ENCODE measurements around the gene MB.
A peak's percentile ranks its signal among the peaks of the same experiment; 100 is the strongest.

The MB gene

DNA sequence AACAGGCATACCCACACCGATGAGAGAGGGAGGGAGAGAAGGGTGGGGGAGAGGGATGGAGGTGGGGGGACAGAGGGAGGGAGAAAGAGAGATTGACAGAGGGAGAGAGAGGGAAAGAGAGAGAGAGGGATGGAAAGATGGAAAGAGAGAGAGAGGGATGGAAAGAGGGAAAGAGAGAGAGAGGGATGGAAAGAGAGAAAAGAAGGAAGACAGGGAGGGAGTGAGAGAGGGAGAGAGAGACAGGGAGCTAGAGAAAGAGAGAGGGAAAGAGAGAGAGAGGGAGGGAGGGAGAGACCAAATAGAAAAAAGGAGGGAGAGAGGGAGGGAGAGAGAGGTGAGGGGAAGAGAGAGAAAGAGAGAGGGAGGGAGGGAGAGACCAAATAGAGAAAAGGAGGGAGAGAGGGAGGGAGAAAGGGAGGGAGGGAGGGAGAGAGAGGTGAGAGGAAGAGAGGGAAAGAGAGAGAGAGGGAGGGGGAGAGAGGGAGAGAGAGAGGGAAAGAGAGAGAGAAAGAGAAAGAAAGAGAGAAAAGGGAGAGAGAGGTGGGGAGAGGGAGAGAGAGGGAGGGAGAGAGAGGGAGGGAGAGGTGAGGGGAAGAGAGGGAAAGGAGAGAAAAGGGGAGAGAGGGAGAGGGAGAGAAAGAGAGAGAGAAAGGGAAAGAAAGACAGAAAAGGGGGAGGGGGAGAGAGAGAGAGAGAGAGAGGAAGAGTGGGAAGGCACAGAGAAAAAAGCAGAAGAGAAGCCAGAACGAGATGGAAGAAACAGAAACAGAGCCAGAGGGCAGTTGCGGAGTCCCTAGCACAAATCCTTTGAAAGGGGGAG is 23.8 kb downstream of the MB start:
- no peak for DNase-seq

DNA sequence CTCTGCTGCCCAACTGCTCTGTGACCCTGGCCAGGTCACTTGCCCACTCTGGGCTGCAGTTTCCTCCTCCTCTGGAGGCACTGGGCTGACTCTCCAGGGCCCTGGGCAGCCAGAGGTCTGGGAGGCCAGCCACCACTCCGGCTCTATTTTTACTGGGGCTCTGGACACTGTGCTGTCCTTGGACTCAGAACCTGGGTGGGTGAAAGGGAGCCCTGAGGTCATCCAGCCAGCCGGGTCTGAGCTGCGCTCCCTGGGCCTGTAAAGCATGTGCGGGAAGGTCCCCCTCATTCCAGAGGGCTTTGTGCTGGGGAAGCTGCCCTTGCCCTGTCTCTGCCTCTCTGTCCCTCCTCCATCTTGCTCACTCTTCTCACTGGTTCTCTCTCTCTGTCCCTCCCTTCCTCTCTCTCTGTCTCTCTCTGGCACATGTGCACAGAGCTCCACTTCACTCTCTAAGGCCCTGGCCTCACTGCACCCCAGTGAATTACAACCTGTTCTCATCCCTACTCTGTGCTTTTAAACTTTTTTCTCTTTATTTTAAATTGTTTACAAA is 24.6 kb downstream of the MB start:
- DNase-seq = no peak

DNA sequence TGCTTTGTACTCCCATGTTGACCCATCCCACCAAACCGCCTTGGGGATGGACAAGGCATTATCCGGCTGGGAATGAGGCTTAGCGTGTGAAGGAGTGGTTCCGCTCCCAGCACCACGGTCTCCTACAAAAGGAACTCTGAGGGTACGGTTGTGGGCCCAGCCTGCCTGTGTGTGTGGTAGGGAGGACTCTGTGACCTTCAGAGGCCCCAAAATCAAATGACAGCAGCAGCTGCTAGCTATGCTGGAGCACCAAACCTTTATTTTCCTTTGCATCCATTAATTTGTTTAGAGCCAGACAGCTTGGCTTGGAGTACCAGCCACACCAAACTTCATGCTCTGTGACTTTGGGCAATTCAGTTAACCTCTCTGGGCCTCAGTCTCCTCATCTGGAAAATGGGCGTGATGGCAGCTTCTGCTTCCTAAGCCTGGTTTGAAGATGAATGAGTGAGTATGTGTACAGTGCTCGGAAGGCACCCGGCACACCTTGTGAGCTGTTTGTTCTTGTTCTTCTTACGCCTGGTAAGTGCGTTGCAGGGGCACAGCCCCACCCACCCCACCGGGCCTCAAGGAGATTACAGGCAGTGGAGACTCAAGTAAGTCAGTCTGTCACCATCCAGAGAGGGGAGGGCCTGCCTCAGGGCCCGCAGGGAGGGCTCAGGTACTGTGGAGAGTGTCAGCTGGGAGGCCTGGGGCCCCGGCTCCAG is 25.3 kb downstream of the MB start:
- no peak for DNase-seq

DNA sequence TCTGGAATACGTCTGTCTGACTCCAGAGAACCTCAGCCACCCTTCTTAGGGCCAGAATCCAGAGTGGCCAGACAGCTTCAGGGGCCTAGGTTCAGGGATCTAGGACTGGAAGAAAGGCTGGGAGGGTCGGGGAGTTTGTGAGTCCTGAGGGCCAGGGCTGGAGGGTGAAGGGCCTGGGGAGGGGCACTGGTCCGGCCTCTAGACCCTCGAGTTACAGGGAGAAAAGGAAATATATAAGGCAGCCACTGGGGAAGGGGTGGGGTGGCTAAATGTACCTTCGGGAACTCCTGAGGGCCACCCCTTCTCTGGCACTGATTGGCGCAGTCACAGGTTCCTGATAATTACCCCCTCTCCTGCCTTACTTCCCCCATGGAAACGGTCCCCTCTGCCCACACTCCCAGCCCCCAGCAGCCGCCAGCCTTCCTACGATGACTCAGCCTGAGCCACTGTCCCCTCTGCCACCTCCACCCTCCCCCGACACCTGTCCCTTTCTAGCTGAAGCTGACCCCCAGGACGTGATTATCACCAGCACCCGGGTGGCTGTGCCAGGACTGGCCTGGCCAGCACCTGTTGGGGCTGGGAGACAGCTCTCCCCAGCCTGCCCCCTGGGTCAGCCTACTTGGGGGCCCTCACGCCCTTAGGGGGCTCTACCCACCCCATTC is 26.4 kb downstream of the MB start:
- no peak for DNase-seq

DNA sequence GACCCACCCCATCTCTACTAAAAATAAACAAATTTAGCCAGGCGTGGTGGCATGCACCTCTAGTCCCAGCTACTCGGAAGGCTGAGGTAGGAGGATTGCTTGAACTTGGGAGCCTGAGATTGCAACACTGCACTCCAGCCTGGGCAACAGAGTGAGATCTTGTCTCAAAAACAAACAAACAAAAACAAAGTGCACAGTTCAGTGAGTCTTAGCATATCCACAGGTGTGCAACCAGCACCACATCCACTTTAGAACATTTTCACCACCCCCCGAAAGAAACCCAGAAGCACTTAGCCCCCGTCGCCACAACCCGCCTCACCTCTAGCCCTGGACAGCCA is 27.4 kb downstream of the MB start:
- no peak for DNase-seq

DNA sequence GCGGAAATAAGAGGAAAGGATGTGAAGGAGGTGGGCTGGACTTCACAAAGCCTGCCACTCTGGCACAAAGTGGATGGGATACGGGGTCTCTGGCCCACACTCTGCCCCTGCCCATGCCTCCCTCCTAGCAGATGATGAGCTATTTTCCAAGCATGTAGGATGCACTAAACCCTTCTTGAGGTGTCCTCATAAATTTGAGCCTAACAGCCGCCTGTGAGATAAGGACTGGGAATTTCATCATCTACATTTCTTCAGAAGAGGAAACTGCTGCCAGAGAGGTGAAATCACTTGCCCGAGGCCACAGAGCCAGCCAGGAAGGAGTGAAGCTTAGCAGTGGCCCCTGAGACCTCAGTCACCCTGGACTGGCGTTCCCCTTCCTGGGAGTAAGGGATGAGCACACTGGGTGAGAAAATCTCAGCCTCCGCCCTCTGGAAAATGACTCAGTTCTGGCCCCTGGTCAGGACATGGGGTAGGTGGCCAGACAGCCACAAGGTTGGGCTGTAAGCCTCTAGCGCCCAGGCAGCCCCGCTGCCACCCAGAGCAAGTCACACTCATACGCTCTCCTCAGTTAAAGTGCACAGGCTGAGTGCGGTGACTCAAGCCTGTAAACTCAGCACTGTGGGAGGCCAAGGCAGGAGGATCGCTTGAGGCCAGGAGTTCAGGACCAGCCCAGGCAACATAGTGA is 27.9 kb downstream of the MB start:
- no peak for DNase-seq

DNA sequence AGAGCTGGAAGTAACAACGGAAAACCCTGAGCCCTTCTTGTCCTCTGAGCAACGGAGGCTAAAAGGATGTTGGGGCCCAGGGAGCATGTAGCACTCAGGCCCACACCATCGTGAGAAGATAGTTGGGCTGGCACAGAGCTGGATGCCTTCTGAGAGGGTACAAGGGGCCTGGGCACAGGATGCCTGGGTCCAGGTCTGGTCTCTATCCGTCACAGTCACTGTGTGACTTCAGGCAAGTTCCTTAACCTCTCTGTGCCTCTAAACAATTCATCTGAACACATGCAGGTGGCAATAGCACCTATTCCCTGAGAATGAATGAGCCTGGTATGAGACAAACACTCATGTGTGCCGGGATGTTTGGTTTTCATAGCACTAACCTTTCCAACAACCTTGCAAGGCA is 29.2 kb downstream of the MB start:
- no peak for DNase-seq

DNA sequence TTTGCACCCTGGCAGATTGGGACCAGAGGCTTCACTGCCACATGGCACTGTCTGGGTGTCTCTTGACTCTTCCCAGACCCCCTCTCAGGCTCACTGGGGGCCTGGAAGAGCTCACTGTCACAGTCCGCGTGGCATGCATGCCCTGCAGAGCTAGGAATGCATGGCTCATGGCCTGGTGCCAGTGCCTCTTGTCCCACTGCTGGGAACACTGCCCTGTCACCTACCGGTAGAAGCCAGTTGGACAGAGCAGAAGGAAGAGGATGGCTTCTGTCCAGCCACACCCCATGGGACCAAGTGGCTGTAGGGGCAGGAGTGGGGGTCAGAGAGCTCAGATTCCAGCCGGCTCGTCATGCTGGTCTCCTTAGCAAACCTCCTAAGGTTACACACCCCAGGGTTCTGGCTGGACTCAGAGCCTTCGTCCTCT is 29.7 kb downstream of the MB start:
- DNase-seq = no peak

DNA sequence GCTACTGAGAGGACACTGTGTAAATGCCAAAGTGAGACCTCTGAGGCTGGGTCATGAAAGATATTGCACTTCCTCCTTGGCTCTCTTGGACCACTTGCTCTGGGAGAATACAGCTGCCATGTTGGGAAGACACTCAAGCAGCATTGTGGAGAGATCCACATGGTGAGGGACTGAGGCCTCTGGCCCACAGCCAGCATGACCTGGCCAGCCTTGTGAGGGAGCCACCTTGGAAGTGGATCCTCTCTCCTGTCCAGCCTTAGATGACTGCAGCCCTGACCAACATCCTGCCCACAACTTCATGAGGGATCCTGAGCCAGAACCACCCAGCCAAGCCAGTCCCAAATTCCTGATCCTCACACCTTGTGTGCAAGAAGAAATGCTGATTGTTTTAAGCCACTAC is 30.4 kb downstream of the MB start:
- DNase-seq = no peak

DNA sequence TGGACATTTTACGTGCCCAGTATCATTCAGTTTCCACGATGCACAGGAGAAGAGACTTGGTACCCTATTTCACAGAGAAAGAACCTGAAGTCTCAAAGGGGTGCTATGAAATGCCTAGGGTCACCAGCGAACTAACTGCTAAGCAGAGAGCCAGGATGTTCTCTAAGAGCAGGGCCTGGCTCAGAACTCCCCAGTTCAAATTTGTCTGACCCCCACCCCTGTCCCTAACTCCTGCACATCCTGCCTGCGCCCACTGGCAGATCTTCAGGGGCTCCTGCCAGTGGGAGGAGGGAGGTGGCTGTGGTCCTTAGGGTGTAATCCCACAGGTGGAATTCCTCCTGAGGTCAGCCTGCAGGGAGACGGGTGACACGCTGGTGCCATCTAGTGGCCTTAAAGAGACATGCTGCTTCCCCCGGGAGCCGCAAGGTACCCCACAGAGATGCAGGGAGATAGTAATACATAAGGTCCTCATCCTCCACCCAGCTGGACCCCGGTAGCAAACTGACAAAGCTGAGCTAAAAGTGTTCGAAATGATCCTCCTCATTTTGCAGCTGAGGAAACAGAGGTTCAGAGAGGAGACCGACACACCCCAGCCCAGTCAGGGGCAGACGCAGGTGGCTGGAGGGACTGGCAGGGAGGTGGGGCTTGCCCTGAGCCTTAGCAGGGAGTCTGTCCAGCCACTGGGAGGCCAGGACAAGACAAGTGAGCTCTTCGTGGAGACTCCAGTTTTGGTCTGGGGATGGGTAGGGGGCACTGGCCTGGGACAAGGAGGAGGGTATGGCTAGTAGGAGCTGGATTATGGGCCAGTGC is 34.1 kb downstream of the MB start:
- peak; percentile 58 for DNase-seq

DNA sequence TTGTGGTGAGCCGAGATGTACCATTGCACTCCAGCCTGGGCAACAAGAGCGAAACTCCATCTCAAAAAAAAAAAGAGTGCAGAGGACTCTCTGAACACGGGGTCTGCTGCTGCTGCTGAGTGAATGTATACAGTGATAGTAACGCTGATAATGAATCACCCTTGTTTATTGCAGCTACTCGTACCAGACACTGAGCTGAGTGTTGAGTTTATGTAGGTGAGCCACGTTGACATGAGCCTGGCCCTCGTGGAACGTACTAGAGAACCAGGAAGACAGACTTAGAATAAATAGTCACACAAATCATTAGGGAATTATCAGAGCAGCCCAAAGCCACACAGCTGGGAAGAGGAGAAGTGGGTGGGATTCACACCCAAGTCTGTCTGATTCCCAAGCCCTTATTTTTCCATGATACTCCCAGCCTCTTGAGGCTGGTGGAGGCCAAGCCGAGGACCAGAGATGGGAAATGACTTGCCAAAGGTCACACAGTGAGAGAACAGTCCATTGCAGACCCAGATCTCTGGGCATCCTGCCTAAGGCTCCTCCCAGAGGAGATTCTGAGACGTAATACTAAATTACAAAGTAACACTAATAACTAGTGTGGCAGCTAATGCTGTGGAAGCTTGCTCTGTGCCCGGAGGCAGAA is 34.8 kb downstream of the MB start:
- DNase-seq = no peak

DNA sequence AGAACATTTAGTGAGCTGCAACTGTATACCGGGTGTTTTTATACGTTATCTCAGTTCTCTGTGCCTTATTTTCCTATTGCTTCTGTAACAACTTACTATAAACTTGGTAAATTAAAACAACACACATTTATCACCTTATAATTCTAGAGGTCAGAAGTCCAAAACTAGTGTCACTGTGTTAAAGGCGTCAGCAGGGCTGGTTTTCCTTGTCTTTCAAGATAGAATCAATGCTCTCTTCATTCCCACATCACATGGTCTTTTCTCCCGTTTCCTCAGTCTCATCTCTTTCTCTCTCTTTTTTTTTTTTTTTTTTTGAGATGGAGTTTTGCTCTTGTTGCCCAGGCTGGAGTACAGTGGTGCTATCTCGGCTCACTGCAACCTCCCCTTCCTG is 36.1 kb downstream of the MB start:
- no peak for DNase-seq

DNA sequence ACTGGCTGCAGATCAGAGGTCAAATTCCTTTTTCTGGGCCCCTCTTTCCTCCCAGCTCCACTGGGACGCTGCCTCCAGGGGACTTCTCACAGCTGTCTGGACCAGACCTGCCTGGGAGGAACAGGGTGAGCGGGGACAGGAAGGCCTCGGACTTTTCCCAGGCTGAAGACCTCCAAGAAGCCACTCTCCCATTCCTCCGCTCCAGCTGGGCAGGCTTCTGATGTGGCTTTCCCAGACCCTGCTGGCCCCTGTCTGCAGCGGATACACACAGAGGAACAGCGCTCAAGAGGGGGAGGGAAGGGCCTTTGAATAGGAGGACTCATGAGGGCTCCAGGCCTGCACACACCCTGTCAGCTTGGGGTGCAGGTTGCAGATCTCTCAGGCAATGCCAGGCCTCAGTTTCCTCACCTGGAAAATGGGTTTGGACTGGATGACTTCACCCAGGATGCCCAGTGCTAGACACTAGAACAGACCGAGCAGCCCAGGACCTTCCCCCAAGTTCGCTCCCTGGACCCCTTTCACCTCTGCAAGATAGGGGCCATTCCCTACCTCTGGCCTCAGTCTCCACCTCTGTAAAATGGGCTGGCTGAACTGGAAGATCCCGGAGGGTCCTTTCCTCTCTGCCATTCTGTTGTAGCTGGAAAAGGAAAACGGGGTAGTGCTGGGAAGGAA is 36.6 kb downstream of the MB start:
- no peak for DNase-seq

DNA sequence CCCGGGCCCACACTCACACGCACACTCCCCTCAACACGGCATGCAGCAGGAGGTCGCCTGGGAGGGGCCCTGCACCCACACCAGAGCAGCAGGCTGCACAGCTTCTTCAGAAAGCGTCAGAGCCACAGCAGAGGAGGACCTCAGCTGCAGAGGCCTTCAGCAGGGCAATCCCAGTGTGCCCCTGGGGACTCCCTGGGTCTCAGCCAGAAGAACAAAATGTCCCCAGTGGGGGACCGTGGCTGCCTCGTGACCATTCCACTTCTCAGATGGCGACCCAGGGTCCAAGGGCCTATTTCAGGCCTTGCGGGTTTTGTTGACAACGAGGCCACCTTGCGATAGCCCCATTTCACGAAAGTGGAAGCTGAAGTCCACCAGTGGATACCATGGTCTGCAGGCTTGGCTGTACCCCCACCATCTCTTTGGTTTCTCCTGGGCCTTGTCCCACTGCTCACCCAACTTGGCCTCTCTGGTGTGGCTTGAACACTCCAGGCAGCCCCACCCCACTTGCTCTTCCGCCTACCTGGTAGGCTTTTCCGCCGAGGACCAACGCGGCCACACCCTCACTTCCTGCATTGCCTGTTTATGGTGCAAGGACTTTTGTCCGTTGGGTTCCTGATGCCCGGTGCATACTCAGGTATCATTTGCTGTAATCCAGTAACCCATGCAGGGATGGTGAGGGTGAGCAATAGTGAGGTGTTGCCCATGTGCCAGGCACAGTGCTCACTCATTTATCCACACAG is 38.1 kb downstream of the MB start:
- DNase-seq = no peak

DNA sequence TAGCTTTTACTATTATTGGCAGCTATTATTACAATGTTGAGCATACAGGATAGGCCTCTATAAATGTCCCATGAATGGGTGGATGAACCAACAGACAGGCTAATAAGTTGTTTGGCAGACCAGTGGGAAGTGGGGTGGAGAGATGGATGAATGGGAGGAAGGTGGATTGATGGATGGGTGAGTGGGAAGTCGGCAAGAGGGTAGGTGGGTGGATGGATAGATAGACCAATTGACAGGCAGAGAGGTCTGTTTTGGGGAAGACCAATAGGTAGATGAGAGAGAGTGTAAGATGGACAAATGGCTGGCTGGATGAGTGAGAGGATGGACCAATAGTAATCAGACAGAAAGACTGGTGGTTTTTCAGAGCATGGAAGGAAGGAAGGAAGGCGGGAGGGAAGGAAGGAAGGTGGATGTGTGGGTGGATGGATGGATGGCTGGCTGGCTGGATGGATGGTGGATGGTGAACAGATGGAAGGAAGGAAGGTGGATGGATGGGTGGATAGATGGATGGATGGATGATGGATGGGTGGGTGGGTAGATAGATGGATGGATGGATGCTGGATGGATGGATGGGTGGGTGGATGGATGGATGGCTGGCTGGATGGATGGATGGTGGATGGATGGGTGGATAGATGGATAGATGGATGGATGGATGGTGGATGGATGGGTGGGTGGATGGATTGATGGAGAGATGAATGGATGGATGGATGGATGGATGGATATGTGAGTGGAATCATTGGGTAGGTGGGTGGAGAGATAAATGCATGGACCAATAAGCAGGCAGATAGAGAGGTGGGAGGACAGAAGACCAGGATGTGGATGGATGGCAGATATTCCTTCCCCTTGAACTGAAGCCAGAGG is 39.1 kb downstream of the MB start:
- DNase-seq = no peak

DNA sequence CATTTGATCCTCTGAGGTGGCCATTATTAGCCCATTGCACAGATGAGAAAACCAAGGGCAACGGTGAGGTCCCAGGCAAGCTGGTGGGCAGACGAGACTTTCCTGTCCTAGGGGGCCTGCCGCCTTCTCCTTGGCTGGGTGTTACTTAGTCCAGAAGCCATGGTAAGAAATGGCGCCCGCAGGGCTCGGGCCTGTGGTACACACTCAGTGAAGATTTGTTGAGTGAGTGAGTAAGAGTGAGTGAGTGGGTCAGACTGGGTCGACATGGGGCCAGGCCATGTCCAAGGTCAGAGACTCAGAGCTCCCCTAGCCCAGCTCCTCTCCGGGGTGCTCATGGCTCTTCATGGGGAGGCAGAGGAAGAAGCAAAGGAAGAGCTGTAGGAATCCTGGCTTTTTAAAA is 40.5 kb downstream of the MB start:
- no peak for DNase-seq

DNA sequence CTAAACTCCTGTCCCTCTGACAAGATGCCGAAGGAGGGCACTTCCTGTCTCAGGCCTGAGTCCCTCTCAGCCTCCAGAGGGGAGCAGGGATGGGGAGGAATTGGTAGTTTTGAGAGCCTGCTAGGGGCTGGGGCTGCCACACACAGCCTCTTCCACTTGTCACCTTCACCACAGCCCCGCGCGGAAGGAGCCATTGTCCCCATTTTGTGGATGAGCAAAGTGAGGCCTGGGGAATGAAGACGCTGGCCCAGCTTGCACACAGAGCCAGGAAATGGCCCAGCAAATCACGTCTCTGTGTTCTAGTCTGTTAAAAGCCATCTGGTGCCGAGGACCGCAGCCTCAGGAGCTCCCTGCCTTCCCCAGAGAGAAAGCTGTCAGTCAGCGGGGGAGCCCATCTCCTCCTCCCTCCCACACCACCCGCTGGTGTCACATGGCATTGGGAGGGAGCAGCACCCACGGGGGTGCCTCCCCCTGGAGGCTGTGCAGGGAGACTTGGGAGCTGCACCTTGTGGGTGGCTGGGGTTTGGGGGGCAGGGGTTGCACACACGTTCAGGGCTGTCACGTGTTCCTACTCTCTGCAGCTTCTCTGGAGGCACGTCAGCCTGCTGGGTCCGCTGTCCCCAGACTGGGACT is 41.9 kb downstream of the MB start:
- no peak for DNase-seq

DNA sequence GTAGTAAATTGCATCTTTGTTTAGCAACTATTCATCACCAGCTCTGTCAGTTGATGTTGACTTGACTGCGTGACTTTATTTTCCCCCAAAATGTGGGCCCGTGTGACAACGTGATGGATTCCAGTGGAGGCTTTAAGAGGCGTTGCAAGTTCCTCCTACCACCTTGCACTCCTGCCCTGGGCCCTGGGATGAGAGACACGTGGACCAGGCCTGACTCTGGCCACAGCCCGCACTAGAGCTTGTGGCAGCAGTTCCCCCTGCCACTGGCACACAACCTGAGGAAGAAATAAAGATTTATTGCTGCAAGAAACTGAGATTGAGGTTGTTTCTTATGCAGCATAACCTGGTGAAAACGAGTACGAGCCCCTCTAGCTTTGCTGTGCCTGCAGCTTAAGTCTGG is 44.6 kb downstream of the MB start:
- DNase-seq = no peak

DNA sequence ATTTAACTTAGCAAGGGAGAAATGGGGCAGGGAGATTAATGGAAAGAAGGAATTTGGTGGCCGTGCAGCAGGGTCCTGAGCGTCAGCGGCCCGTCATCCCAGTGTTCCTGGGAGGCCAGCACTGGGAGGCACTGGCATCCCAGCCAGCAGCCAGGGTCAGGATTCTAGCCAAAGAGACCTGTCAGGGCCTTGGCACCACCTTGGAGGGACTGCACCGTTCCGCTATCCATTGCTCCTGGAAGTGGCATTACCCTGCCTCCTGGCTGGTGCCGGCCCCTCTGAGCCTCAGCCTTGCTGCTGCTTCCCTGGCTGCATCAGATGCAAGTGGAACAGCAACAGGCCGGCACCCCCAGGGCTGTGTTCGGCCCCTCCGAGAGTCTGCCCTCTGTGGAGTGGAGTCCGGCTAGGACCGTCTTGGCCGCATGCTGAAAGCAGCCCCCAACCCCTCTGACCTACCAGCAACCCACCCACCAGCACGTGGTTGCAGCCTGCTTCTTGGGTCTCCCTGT is 46.4 kb downstream of the MB start:
- no peak for DNase-seq
